Stimulated activated memory B cell treated with anti-CD40 and anti-IgM and Interleukin-4, amounts not matched to agents 10 μg/mL and 1 μg/mL and 100 μg/mL, for 72 hours (primary cell): Measurements from ENCODE around the gene LUC7L3.

Experiments
- ATAC-seq: fragments of 150-1000 bp; cut with Tn5 transposase; 2 replicates; pipeline ENCODE4 v1.10.0; 2021
- H3K27ac Mint-ChIP-seq: one replicate; pipeline ENCODE4 v1.8.0; 2022; ENCODE audit warnings: mild to moderate bottlenecking, mixed read lengths
- H3K27me3 Mint-ChIP-seq: one replicate; pipeline ENCODE4 v1.8.0; 2022; ENCODE audit warnings: mixed read lengths
- H3K36me3 Mint-ChIP-seq: one replicate; pipeline ENCODE4 v1.8.0; 2022; ENCODE audit warnings: mixed read lengths
- H3K4me1 Mint-ChIP-seq: one replicate; pipeline ENCODE4 v1.8.0; 2022; ENCODE audit warnings: mixed read lengths
- H3K4me3 Mint-ChIP-seq: one replicate; pipeline ENCODE4 v1.8.0; 2022; ENCODE audit warnings: mild to moderate bottlenecking, moderate library complexity, mixed read lengths
- H3K9me3 Mint-ChIP-seq: one replicate; pipeline ENCODE4 v1.8.0; 2022; ENCODE audit warnings: mixed read lengths

The LUC7L3 gene

GRCh38 chr17:50774225-50774803 is 54.9 kb downstream of the LUC7L3 start:
- H3K27ac Mint-ChIP-seq = no peak overlapping the region
- no peaks in the 10 kb centered on the region for H3K9me3 Mint-ChIP-seq
- H3K36me3 Mint-ChIP-seq = no peaks in the 10 kb centered on the region
- no peak for ATAC-seq
- H3K4me3 Mint-ChIP-seq = no peak overlapping the region
- H3K27me3 Mint-ChIP-seq = no peaks in the 10 kb centered on the region
- peaks cover 6% of the 10 kb centered on the region for H3K4me1 Mint-ChIP-seq

- no peak for ATAC-seq
- Mint-ChIP-seq H3K36me3 (no peaks in the 10 kb centered on the region), H3K27me3 (no peaks in the 10 kb centered on the region), H3K4me3 (no peak overlapping the region), H3K9me3 (no peaks in the 10 kb centered on the region), H3K4me1 (peaks cover 6% of the 10 kb centered on the region), H3K27ac (no peak overlapping the region)
These were observed 56.5 kb downstream of the LUC7L3 start for GRCh38 chr17:50775926-50776325.

GRCh38 chr17:50778471-50778870 is 59.1 kb downstream of the LUC7L3 start:
- Mint-ChIP-seq H3K4me1 (peaks cover 7% of the 10 kb centered on the region), H3K9me3 (no peaks in the 10 kb centered on the region), H3K4me3 (no peak overlapping the region), H3K27ac (no peak overlapping the region), H3K27me3 (peaks cover 9% of the 10 kb centered on the region), H3K36me3 (no peaks in the 10 kb centered on the region)
- ATAC-seq = no peak

GRCh38 chr17:50778988-50779387 is 59.6 kb downstream of the LUC7L3 start:
- Mint-ChIP-seq H3K9me3 (no peaks in the 10 kb centered on the region), H3K4me3 (no peak overlapping the region), H3K27me3 (peaks cover 11% of the 10 kb centered on the region), H3K27ac (no peak overlapping the region), H3K36me3 (no peaks in the 10 kb centered on the region), H3K4me1 (peaks cover 7% of the 10 kb centered on the region)
- no peak for ATAC-seq

- H3K27ac Mint-ChIP-seq = no peak overlapping the region
- H3K9me3 Mint-ChIP-seq = no peaks in the 10 kb centered on the region
- H3K27me3 Mint-ChIP-seq = peaks cover 11% of the 10 kb centered on the region
- no peak for ATAC-seq
- H3K36me3 Mint-ChIP-seq = no peaks in the 10 kb centered on the region
- peaks cover 7% of the 10 kb centered on the region for H3K4me1 Mint-ChIP-seq
- H3K4me3 Mint-ChIP-seq = no peak overlapping the region
These were observed 60.4 kb downstream of the LUC7L3 start for GRCh38 chr17:50779747-50780353.

GRCh38 chr17:50781167-50781566 is 61.8 kb downstream of the LUC7L3 start:
- H3K27me3 Mint-ChIP-seq = peaks cover 11% of the 10 kb centered on the region

GRCh38 chr17:50783193-50783660 is 63.8 kb downstream of the LUC7L3 start:
- Mint-ChIP-seq H3K27me3 (peaks cover 18% of the 10 kb centered on the region), H3K9me3 (no peaks in the 10 kb centered on the region), H3K36me3 (no peaks in the 10 kb centered on the region), H3K27ac (no peak overlapping the region), H3K4me1 (peaks cover 13% of the 10 kb centered on the region), H3K4me3 (no peak overlapping the region)
- peak; percentile 79 for ATAC-seq

More at GRCh38 chr17:50781167-50781566, 61.8 kb downstream of the LUC7L3 start:
- peak overlapping the region; percentile 39 for H3K4me3 Mint-ChIP-seq
- H3K36me3 Mint-ChIP-seq = no peaks in the 10 kb centered on the region
- no peak for ATAC-seq
- peaks cover 7% of the 10 kb centered on the region for H3K4me1 Mint-ChIP-seq
- H3K9me3 Mint-ChIP-seq = no peaks in the 10 kb centered on the region
- no peak overlapping the region for H3K27ac Mint-ChIP-seq

- H3K4me3 Mint-ChIP-seq = no peak overlapping the region
- no peak for ATAC-seq
- H3K9me3 Mint-ChIP-seq = no peaks in the 10 kb centered on the region
- H3K4me1 Mint-ChIP-seq = peaks cover 14% of the 10 kb centered on the region
- no peak overlapping the region for H3K27ac Mint-ChIP-seq
- H3K36me3 Mint-ChIP-seq = no peaks in the 10 kb centered on the region
- H3K27me3 Mint-ChIP-seq = peaks cover 25% of the 10 kb centered on the region
These were observed 64.5 kb downstream of the LUC7L3 start for GRCh38 chr17:50783905-50784304.

- Mint-ChIP-seq H3K4me3 (no peak overlapping the region), H3K36me3 (no peaks in the 10 kb centered on the region), H3K9me3 (no peaks in the 10 kb centered on the region), H3K4me1 (peaks cover 14% of the 10 kb centered on the region), H3K27ac (no peak overlapping the region), H3K27me3 (peaks cover 27% of the 10 kb centered on the region)
- no peak for ATAC-seq
These were observed 65.7 kb downstream of the LUC7L3 start for GRCh38 chr17:50785126-50785525.

GRCh38 chr17:50785946-50786570 is 66.7 kb downstream of the LUC7L3 start:
- Mint-ChIP-seq H3K27me3 (peaks cover 27% of the 10 kb centered on the region), H3K27ac (no peak overlapping the region), H3K9me3 (no peaks in the 10 kb centered on the region), H3K36me3 (no peaks in the 10 kb centered on the region), H3K4me3 (no peak overlapping the region), H3K4me1 (peaks cover 14% of the 10 kb centered on the region)
- no peak for ATAC-seq

- Mint-ChIP-seq H3K27ac (no peak overlapping the region), H3K9me3 (no peaks in the 10 kb centered on the region), H3K4me3 (no peak overlapping the region), H3K36me3 (no peaks in the 10 kb centered on the region), H3K27me3 (peaks cover 27% of the 10 kb centered on the region), H3K4me1 (peaks cover 14% of the 10 kb centered on the region)
- ATAC-seq = no peak
These were observed 67.7 kb downstream of the LUC7L3 start for GRCh38 chr17:50787106-50787505.

- Mint-ChIP-seq H3K36me3 (no peaks in the 10 kb centered on the region), H3K9me3 (no peaks in the 10 kb centered on the region), H3K27ac (no peak overlapping the region), H3K4me3 (no peak overlapping the region), H3K4me1 (peaks cover 6% of the 10 kb centered on the region), H3K27me3 (peaks cover 16% of the 10 kb centered on the region)
- ATAC-seq = no peak
These were observed 71.2 kb downstream of the LUC7L3 start for GRCh38 chr17:50790618-50791017.

GRCh38 chr17:50792132-50792531 is 72.7 kb downstream of the LUC7L3 start:
- H3K27me3 Mint-ChIP-seq = peaks cover 16% of the 10 kb centered on the region
- H3K4me3 Mint-ChIP-seq = no peak overlapping the region
- ATAC-seq = no peak
- H3K9me3 Mint-ChIP-seq = no peaks in the 10 kb centered on the region
- peaks cover 6% of the 10 kb centered on the region for H3K4me1 Mint-ChIP-seq
- H3K27ac Mint-ChIP-seq = no peak overlapping the region
- H3K36me3 Mint-ChIP-seq = no peaks in the 10 kb centered on the region

GRCh38 chr17:50793007-50793406 is 73.6 kb downstream of the LUC7L3 start:
- Mint-ChIP-seq H3K9me3 (no peaks in the 10 kb centered on the region), H3K4me3 (no peak overlapping the region), H3K27ac (no peak overlapping the region), H3K27me3 (peaks cover 11% of the 10 kb centered on the region), H3K4me1 (peaks cover 3% of the 10 kb centered on the region), H3K36me3 (no peaks in the 10 kb centered on the region)
- ATAC-seq = no peak

- no peak for ATAC-seq
- Mint-ChIP-seq H3K4me3 (no peak overlapping the region), H3K4me1 (no peaks in the 10 kb centered on the region), H3K9me3 (no peaks in the 10 kb centered on the region), H3K36me3 (no peaks in the 10 kb centered on the region), H3K27me3 (no peaks in the 10 kb centered on the region), H3K27ac (no peak overlapping the region)
These were observed 75.0 kb downstream of the LUC7L3 start for GRCh38 chr17:50794361-50794760.
